Measurements from ENCODE around the gene LIPT2.

The LIPT2 gene

GRCh38 chr11:74452366-74452765 lies 41.2 kb downstream of the LIPT2 start:
- no peak overlapping the region for H3K4me3 ChIP-seq (replicated peaks; ENCODE audit: low read depth, low read length)

GRCh38 chr11:74450318-74450717 lies 43.2 kb downstream of the LIPT2 start:
- no peak overlapping the region for H3K4me3 ChIP-seq (replicated peaks; ENCODE audit: low read depth, low read length)
- no peak for TF ChIP-seq CTCF (IDR thresholded peaks at IDR 0.05; ENCODE audit: low read depth, low read length, missing control alignments)
- no peak for DNase-seq (ENCODE audit: extremely low read depth, low read depth)

More at GRCh38 chr11:74452366-74452765, 41.2 kb downstream of the LIPT2 start:
- TF ChIP-seq CTCF (IDR thresholded peaks at IDR 0.05; ENCODE audit: low read depth, low read length, missing control alignments): no peak
- no peak for DNase-seq (ENCODE audit: extremely low read depth, low read depth)

- TF ChIP-seq CTCF (IDR thresholded peaks at IDR 0.05; ENCODE audit: low read depth, low read length, missing control alignments): peak; percentile 69
- DNase-seq (ENCODE audit: extremely low read depth, low read depth): peak; percentile 77
- no peak overlapping the region for H3K4me3 ChIP-seq (replicated peaks; ENCODE audit: low read depth, low read length)
These were observed 44.1 kb downstream of the LIPT2 start for GRCh38 chr11:74449369-74449931.

GRCh38 chr11:74447720-74448119 lies 45.8 kb downstream of the LIPT2 start:
- no peak overlapping the region for H3K4me3 ChIP-seq (replicated peaks; ENCODE audit: low read depth, low read length)
- no peak for TF ChIP-seq CTCF (IDR thresholded peaks at IDR 0.05; ENCODE audit: low read depth, low read length, missing control alignments)
- DNase-seq (ENCODE audit: extremely low read depth, low read depth): no peak

- no peak overlapping the region for H3K4me3 ChIP-seq (replicated peaks; ENCODE audit: low read depth, low read length)
- no peak for TF ChIP-seq CTCF (IDR thresholded peaks at IDR 0.05; ENCODE audit: low read depth, low read length, missing control alignments)
- peak; percentile 52 for DNase-seq (ENCODE audit: extremely low read depth, low read depth)
These were observed 47.0 kb downstream of the LIPT2 start for GRCh38 chr11:74446532-74446938.

GRCh38 chr11:74444173-74444826 lies 49.2 kb downstream of the LIPT2 start:
- no peak for TF ChIP-seq CTCF (IDR thresholded peaks at IDR 0.05; ENCODE audit: low read depth, low read length, missing control alignments)
- no peak overlapping the region for H3K4me3 ChIP-seq (replicated peaks; ENCODE audit: low read depth, low read length)
- no peak for DNase-seq (ENCODE audit: extremely low read depth, low read depth)
